ENCODE measurements around the gene FNIP1.

DNA sequence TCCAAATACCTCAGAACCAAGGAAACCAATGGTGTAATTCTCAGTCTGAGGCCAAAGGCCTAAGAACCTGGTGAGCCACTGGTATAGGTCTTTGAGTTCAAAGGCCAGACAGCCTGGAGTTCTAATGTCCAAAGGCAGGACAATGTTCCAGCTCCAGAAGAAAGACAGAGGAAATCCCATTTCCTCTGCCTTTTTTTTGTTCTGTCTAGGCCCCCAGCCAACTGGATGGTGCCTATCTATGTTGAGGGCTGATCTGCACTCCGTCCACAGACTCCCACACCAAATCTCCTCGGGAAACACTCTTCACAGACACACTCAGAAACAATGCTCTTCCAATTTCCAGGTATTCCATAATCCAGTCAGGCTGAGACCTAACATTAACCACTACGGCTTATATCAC, 30.1 kb downstream of the FNIP1 start:
- TF ChIP-seq CTCF (IDR thresholded peaks at IDR 0.05) (no peak), EP300 (IDR thresholded peaks at IDR 0.05) (no peak), POLR2AphosphoS5 (IDR thresholded peaks at IDR 0.05) (no peak)
